Measurements from ENCODE around the gene NMUR2.

The NMUR2 gene

GRCh38 chr5:152388610-152389009 lies 16.5 kb downstream of the NMUR2 start:
- H2AFZ ChIP-seq (ENCODE audit: low read depth, low read length): no peak overlapping the region
- no peaks in the 10 kb centered on the region for H3K36me3 ChIP-seq (replicated peaks; ENCODE audit: low read depth, low read length)
- no peaks in the 10 kb centered on the region for H4K20me1 ChIP-seq (ENCODE audit: insufficient read depth, low read length)
- H3K79me2 ChIP-seq (ENCODE audit: low read length): no peaks in the 10 kb centered on the region
- no peak overlapping the region for H3K9ac ChIP-seq (ENCODE audit: low read length)
- no peaks in the 10 kb centered on the region for H3K4me1 ChIP-seq (ENCODE audit: low read length)
- H3K27me3 ChIP-seq (ENCODE audit: low read depth, low read length): no peaks in the 10 kb centered on the region
- H3K4me3 ChIP-seq (ENCODE audit: low read length): no peak overlapping the region
- TF ChIP-seq CTCF (IDR thresholded peaks at IDR 0.05; ENCODE audit: low read depth, low read length): no peak
- no peak for TF ChIP-seq EZH2phosphoT487 (IDR thresholded peaks at IDR 0.05; ENCODE audit: low read depth)
- H3K9me3 ChIP-seq (ENCODE audit: insufficient read depth, low read length): no peaks in the 10 kb centered on the region
- no peak overlapping the region for H3K27ac ChIP-seq (ENCODE audit: low read length)
- no peak overlapping the region for H3K4me2 ChIP-seq (ENCODE audit: low read length)

DNA sequence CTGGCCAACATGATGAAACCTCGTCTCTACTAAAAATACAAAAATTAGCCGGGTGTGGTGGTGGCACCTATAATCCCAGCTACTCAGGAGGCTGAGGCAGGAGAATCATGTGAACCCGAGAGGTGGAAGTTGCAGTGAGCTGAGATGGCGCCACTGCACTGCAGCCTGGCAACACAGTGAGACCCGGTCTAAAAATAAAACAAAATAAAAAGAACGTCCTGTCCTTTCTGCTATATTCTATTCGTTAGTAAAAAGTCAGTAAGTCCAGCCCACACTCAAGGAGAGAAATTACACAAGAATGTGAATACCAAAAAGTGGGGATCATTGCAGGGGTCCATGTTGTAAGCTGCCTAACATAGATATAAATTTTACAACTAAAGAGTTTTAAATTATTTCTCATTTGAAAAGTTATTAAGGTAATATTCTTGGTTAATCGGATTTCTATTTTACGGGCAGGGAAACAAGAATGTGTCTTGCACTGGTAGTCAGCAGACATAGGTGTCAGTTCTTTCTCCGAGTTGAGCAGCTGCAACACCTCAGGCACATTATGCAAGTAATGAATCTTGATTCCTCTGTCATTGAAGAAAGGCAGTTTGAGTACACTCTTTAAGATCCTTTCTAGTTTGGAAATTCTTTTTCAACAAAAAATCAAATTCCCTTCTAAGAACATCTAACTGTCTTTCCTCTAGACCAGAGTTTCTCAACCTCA lies 24.5 kb downstream of the NMUR2 start:
- Histone ChIP-seq H3K27ac (ENCODE audit: low read length) (no peak overlapping the region), H3K4me3 (ENCODE audit: low read length) (no peak overlapping the region), H3K36me3 (replicated peaks; ENCODE audit: low read depth, low read length) (no peaks in the 10 kb centered on the region), H3K27me3 (ENCODE audit: low read depth, low read length) (no peaks in the 10 kb centered on the region), H3K4me2 (ENCODE audit: low read length) (no peak overlapping the region), H3K9me3 (ENCODE audit: insufficient read depth, low read length) (no peaks in the 10 kb centered on the region), H3K9ac (ENCODE audit: low read length) (no peak overlapping the region), H2AFZ (ENCODE audit: low read depth, low read length) (no peak overlapping the region), H3K79me2 (ENCODE audit: low read length) (no peaks in the 10 kb centered on the region), H3K4me1 (ENCODE audit: low read length) (no peaks in the 10 kb centered on the region), H4K20me1 (ENCODE audit: insufficient read depth, low read length) (no peaks in the 10 kb centered on the region)
- no peak for TF ChIP-seq CTCF (IDR thresholded peaks at IDR 0.05; ENCODE audit: low read depth, low read length)

- Histone ChIP-seq H3K36me3 (replicated peaks; ENCODE audit: low read depth, low read length) (no peaks in the 10 kb centered on the region), H3K4me1 (ENCODE audit: low read length) (no peaks in the 10 kb centered on the region), H2AFZ (ENCODE audit: low read depth, low read length) (no peak overlapping the region), H3K9me3 (ENCODE audit: insufficient read depth, low read length) (no peaks in the 10 kb centered on the region), H3K9ac (ENCODE audit: low read length) (no peak overlapping the region), H3K4me3 (ENCODE audit: low read length) (no peak overlapping the region), H4K20me1 (ENCODE audit: insufficient read depth, low read length) (no peaks in the 10 kb centered on the region), H3K27me3 (ENCODE audit: low read depth, low read length) (no peaks in the 10 kb centered on the region), H3K4me2 (ENCODE audit: low read length) (no peak overlapping the region), H3K79me2 (ENCODE audit: low read length) (no peaks in the 10 kb centered on the region), H3K27ac (ENCODE audit: low read length) (no peak overlapping the region)
- TF ChIP-seq EZH2phosphoT487 (IDR thresholded peaks at IDR 0.05; ENCODE audit: low read depth): no peak
- peak; percentile 6; the same call in 1 of the 2 replicates for TF ChIP-seq CTCF (IDR thresholded peaks at IDR 0.05; ENCODE audit: low read depth, low read length)
Measured at GRCh38 chr5:152379331-152379730, 25.7 kb downstream of the NMUR2 start.

DNA sequence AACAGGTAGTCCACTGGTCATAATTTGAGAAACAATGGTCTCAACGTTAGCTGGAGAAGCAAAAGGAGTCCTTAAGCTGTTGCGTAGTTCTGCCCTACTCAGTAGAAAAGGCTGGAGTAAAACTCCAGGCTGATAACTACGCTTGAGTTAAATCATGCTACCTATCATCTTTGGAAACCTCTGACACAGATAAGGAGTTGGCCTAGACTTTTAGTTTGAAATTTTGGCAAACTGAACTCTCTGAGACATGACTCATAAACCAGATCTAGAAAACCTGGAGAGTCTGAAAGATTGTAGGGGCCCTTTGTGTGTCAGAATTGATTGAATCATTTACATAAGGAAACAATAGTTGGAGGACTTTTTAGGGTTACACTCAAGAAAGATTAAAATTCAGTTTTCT lies 26.3 kb downstream of the NMUR2 start:
- no peak overlapping the region for H3K4me2 ChIP-seq (ENCODE audit: low read length)
- no peaks in the 10 kb centered on the region for H3K27me3 ChIP-seq (ENCODE audit: low read depth, low read length)
- H3K4me3 ChIP-seq (ENCODE audit: low read length): no peak overlapping the region
- no peak overlapping the region for H3K27ac ChIP-seq (ENCODE audit: low read length)
- no peaks in the 10 kb centered on the region for H3K36me3 ChIP-seq (replicated peaks; ENCODE audit: low read depth, low read length)
- no peaks in the 10 kb centered on the region for H4K20me1 ChIP-seq (ENCODE audit: insufficient read depth, low read length)
- H3K9me3 ChIP-seq (ENCODE audit: insufficient read depth, low read length): no peaks in the 10 kb centered on the region
- no peak for TF ChIP-seq EZH2phosphoT487 (IDR thresholded peaks at IDR 0.05; ENCODE audit: low read depth)
- no peak for TF ChIP-seq CTCF (IDR thresholded peaks at IDR 0.05; ENCODE audit: low read depth, low read length)
- no peaks in the 10 kb centered on the region for H3K79me2 ChIP-seq (ENCODE audit: low read length)
- H3K9ac ChIP-seq (ENCODE audit: low read length): no peak overlapping the region
- H2AFZ ChIP-seq (ENCODE audit: low read depth, low read length): no peak overlapping the region
- no peaks in the 10 kb centered on the region for H3K4me1 ChIP-seq (ENCODE audit: low read length)
